NB4 (cell line): ENCODE measurements around the gene RPS16.

Experiments
- CTCF ChIP-seq: IDR thresholded peaks from one replicate; pipeline ENCODE4 v1.5.1; 2012; ENCODE audit warnings: low read depth, low read length
- TF ChIP-seq, protein P1 (sequence below): IDR thresholded peaks from 2 replicates; pipeline ENCODE4 v1.6.1; 2011; ENCODE audit warnings: low read depth, low read length

DNA sequence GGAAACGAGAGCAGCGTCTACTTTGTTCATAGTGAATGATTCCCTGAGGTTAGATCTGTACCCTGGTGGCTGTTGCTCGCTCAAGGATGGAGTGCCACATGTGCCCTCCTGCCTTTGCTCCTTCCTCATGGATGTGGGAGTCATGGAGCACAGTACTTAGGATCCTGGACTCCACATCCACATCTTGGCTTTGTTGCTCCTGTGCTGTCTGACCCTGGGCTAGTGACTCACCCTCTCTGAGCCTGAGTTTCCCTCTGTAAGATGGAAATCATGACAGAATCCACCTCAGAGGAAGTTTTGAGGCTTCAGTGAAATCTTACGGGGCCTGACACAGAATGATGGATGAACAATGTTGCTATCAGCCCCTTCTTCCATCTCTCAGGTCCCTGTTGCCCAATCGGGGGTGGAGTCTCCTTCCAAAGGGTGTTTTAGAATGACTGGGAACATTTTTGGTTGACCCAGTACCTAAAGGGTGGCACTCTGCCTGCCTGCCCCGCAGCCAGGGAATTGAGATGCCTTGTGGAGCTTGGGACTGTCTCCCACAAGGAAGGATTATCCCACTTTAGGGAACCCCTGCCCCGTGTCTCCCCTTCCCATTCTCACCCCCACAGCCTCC is 35.1 kb upstream of the RPS16 start:
- TF ChIP-seq, protein P1, sequence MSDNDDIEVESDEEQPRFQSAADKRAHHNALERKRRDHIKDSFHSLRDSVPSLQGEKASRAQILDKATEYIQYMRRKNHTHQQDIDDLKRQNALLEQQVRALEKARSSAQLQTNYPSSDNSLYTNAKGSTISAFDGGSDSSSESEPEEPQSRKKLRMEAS, result no peak
- TF ChIP-seq CTCF, result no peak
